ENCODE measurements around the gene ANKRD24. TPM values are rescaled to one million over a fixed set of nuclear protein-coding genes. Genes with fewer than 3 reads are reported as not detected.
"Not testable (repeated sequence)": the region's sequence is repeated elsewhere in the genome, so short reads cannot be mapped to it uniquely, and the experiment has no call there.

The ANKRD24 gene
- total and polyA plus RNA-seq, 3 experiments from 2014 or later, result 0.48 to 0.90 (median 0.89) TPM

GRCh38 chr19:4238831-4239230 is 56.3 kb downstream of the ANKRD24 start:
- no peaks in the 10 kb centered on the region for H3K27me3 ChIP-seq (ENCODE audit: insufficient read depth, low read length, poor library complexity, severe bottlenecking)
- Mint-ChIP-seq H3K4me1 (no peaks in the 10 kb centered on the region), H3K27ac (no peak overlapping the region), H3K27me3 (peaks cover 10 to 11% of the 10 kb centered on the region in 2 donors), H3K9me3 (peaks cover 0 to 8% (median 5%) of the 10 kb centered on the region in 5 donors), H3K4me3 (no peak overlapping the region), H3K36me3 (peaks cover 0 to 4% (median 0%) of the 10 kb centered on the region in 3 donors)
- no peak overlapping the region for H3K27ac ChIP-seq (ENCODE audit: low read depth, low read length)
- no peaks in the 10 kb centered on the region for H3K4me1 ChIP-seq (ENCODE audit: insufficient read depth, low read length)
- no peak for DNase-seq
- H3K4me3 ChIP-seq (ENCODE audit: low read length), result no peak overlapping the region
- CTCF ChIA-PET, result no interaction called here
- POLR2A ChIA-PET, result interaction anchor here (0.7 kb wide), 1 partner anchor 190 kb away, joined by 3 read pairs; no protein-coding TSS in a partner anchor
- H3K9me3 ChIP-seq (ENCODE audit: low read length), result no peaks in the 10 kb centered on the region
- H3K36me3 ChIP-seq (ENCODE audit: insufficient read depth, low read length), result no peaks in the 10 kb centered on the region

- Mint-ChIP-seq H3K27me3 (peaks cover 4 to 5% of the 10 kb centered on the region in 2 donors), H3K27ac (no peak overlapping the region), H3K4me3 (no peak overlapping the region), H3K4me1 (peaks cover 4 to 6% (median 5%) of the 10 kb centered on the region in 3 donors), H3K9me3 (peaks cover 0 to 8% (median 5%) of the 10 kb centered on the region in 5 donors), H3K36me3 (peaks cover 0 to 4% (median 1%) of the 10 kb centered on the region in 3 donors)
- DNase-seq, result no peak
- H3K27ac ChIP-seq (ENCODE audit: low read depth, low read length), result no peak overlapping the region
- no peaks in the 10 kb centered on the region for H3K36me3 ChIP-seq (ENCODE audit: insufficient read depth, low read length)
- peaks cover 6% of the 10 kb centered on the region for H3K4me1 ChIP-seq (ENCODE audit: insufficient read depth, low read length)
- no peak overlapping the region for H3K4me3 ChIP-seq (ENCODE audit: low read length)
- H3K9me3 ChIP-seq (ENCODE audit: low read length), result no peaks in the 10 kb centered on the region
- POLR2A ChIA-PET, result no interaction called here
- CTCF ChIA-PET, result interaction anchor here (0.9 kb wide), 1 partner anchor 254 kb away, joined by 5 read pairs; no protein-coding TSS in a partner anchor
- no peaks in the 10 kb centered on the region for H3K27me3 ChIP-seq (ENCODE audit: insufficient read depth, low read length, poor library complexity, severe bottlenecking)
Measured at GRCh38 chr19:4241824-4242430, 59.4 kb downstream of the ANKRD24 start.

GRCh38 chr19:4245938-4246337 is 63.4 kb downstream of the ANKRD24 start:
- CTCF ChIA-PET; H3K27me3 ChIP-seq (ENCODE audit: insufficient read depth, low read length, poor library complexity, severe bottlenecking); H3K27me3 Mint-ChIP-seq; H3K9me3 Mint-ChIP-seq; H3K27ac ChIP-seq (ENCODE audit: low read depth, low read length); H3K4me3 ChIP-seq (ENCODE audit: low read length); DNase-seq; POLR2A ChIA-PET; H3K9me3 ChIP-seq (ENCODE audit: low read length): not testable (repeated sequence)
- Mint-ChIP-seq H3K4me1 (peaks cover 15 to 27% (median 22%) of the 10 kb centered on the region in 3 donors), H3K27ac (peak overlapping the region in 3 of 8 donors; percentile 98 to 99 (median 99)), H3K36me3 (peaks cover 9 to 32% (median 13%) of the 10 kb centered on the region in 3 donors), H3K4me3 (peak overlapping the region in 1 of 7 donors; percentile 11)
- Histone ChIP-seq H3K36me3 (ENCODE audit: insufficient read depth, low read length) (peaks cover 23% of the 10 kb centered on the region), H3K4me1 (ENCODE audit: insufficient read depth, low read length) (peaks cover 17% of the 10 kb centered on the region)

- no peaks in the 10 kb centered on the region for H3K27me3 ChIP-seq (ENCODE audit: insufficient read depth, low read length, poor library complexity, severe bottlenecking)
- peaks cover 7 to 42% (median 18%) of the 10 kb centered on the region in 3 donors for H3K36me3 Mint-ChIP-seq
- H3K4me3 ChIP-seq (ENCODE audit: low read length), result peak within 1 kb of the TSS; percentile 100
- ChIA-PET CTCF (interaction anchor here (0.6 to 1.2 kb wide), 7 partner anchors 9 to 389 kb away, joined by 3 to 6 read pairs (median 3); partner anchors contain the start of gene EEF2), POLR2A (interaction anchor here (0.5 to 1.3 kb wide), 11 partner anchors 18 to 484 kb away, joined by 3 to 9 read pairs (median 4); partner anchors contain the start of genes CHAF1A, EEF2, MPND and MRPL54)
- H3K4me3 Mint-ChIP-seq, result peak within 1 kb of the TSS; percentile 89 to 99 (median 97)
- H3K27me3 Mint-ChIP-seq, result peaks cover 3% of the 10 kb centered on the region in 2 donors
- peaks cover 33% of the 10 kb centered on the region for H3K36me3 ChIP-seq (ENCODE audit: insufficient read depth, low read length)
- H3K27ac Mint-ChIP-seq, result peak within 1 kb of the TSS; percentile 95 to 100 (median 99)
- peaks cover 17% of the 10 kb centered on the region for H3K4me1 ChIP-seq (ENCODE audit: insufficient read depth, low read length)
- H3K9me3 ChIP-seq (ENCODE audit: low read length), result no peaks in the 10 kb centered on the region
- H3K9me3 Mint-ChIP-seq, result peaks cover 0 to 2% (median 2%) of the 10 kb centered on the region in 5 donors
- DNase-seq, result peak; percentile 97 to 99 (median 98)
- H3K27ac ChIP-seq (ENCODE audit: low read depth, low read length), result peak within 1 kb of the TSS; percentile 100
- H3K4me1 Mint-ChIP-seq, result peaks cover 15 to 27% (median 22%) of the 10 kb centered on the region in 3 donors
Measured at GRCh38 chr19:4246767-4247593, 64.5 kb downstream of the ANKRD24 start, which contains the start of gene YJU2. YJU2 (plus strand) TSS chr19:4247080; CDS start chr19:4247147, 67 bp downstream.

DNA sequence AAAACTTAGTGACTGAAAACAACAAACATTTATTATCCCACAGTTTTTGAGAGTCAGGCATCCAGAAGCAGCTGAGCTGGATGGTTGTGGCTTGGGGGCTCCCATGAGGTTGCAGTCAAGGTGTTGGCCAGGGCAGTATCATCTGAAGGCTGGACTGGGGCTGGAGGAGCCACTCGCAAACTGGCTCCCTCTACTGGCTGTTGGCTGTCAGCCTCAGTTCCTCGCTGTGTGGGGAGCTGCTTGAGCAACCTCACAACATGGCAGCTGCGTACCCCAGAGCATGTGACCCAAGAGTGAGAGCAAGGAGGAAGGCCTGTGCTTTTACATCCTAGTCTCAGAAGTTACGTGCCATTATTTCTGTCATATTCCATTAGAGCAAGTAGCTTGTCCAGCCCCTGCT is 74.1 kb downstream of the ANKRD24 start:
- CTCF ChIA-PET, result interaction anchor here (1.1 to 1.2 kb wide), 2 partner anchors 12 to 96 kb away, joined by 3 read pairs; no protein-coding TSS in a partner anchor
- no peak overlapping the region for H3K4me3 ChIP-seq (ENCODE audit: low read length)

DNA sequence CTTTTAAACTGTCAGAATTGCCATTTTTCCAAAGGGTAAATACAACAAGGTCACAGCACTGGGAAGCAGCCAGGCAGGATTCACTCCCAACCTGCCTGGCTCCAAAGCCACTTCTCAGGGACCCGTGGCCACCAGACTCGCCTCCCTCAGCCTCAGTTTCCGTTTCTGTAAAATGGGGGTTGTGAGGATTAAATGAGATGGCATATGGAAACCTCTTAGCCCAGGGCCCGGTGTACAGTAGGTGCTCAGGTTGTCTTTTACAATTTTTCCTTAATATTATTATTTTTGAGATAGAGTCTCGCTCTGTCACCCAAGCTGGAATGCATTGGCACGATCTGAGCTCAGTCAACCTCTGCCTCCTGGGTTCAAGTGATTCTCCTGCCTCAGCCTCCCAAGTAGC is 74.5 kb downstream of the ANKRD24 start:
- no peak overlapping the region for H3K27ac Mint-ChIP-seq
- peaks cover 0 to 1% (median 0%) of the 10 kb centered on the region in 3 donors for H3K4me1 Mint-ChIP-seq
- H3K27ac ChIP-seq (ENCODE audit: low read depth, low read length), result no peak overlapping the region
- no peaks in the 10 kb centered on the region for H3K4me1 ChIP-seq (ENCODE audit: insufficient read depth, low read length)
- no peaks in the 10 kb centered on the region for H3K9me3 ChIP-seq (ENCODE audit: low read length)
- ChIA-PET POLR2A (no interaction called here), CTCF (interaction anchor here (1.5 kb wide), 1 partner anchor 10 kb away, joined by 3 read pairs; no protein-coding TSS in a partner anchor)
- no peak overlapping the region for H3K4me3 ChIP-seq (ENCODE audit: low read length)
- peaks cover 38% of the 10 kb centered on the region for H3K36me3 ChIP-seq (ENCODE audit: insufficient read depth, low read length)
- H3K36me3 Mint-ChIP-seq, result peaks cover 17 to 81% (median 20%) of the 10 kb centered on the region in 3 donors
- H3K4me3 Mint-ChIP-seq, result no peak overlapping the region
- no peaks in the 10 kb centered on the region for H3K27me3 Mint-ChIP-seq
- no peak for DNase-seq
- no peaks in the 10 kb centered on the region for H3K27me3 ChIP-seq (ENCODE audit: insufficient read depth, low read length, poor library complexity, severe bottlenecking)
- peaks cover 0 to 4% (median 0%) of the 10 kb centered on the region in 5 donors for H3K9me3 Mint-ChIP-seq

More for the DNA sequence above, 74.1 kb downstream of the ANKRD24 start:
- peaks cover 0 to 4% (median 0%) of the 10 kb centered on the region in 5 donors for H3K9me3 Mint-ChIP-seq
- Histone ChIP-seq H3K9me3 (ENCODE audit: low read length) (no peaks in the 10 kb centered on the region), H3K4me1 (ENCODE audit: insufficient read depth, low read length) (no peaks in the 10 kb centered on the region), H3K27ac (ENCODE audit: low read depth, low read length) (no peak overlapping the region), H3K36me3 (ENCODE audit: insufficient read depth, low read length) (peaks cover 43% of the 10 kb centered on the region), H3K27me3 (ENCODE audit: insufficient read depth, low read length, poor library complexity, severe bottlenecking) (no peaks in the 10 kb centered on the region)
- peaks cover 17 to 82% (median 20%) of the 10 kb centered on the region in 3 donors for H3K36me3 Mint-ChIP-seq
- H3K4me3 Mint-ChIP-seq, result no peak overlapping the region
- POLR2A ChIA-PET, result no interaction called here
- H3K27ac Mint-ChIP-seq, result no peak overlapping the region
- H3K4me1 Mint-ChIP-seq, result peaks cover 0 to 1% (median 0%) of the 10 kb centered on the region in 3 donors
- no peaks in the 10 kb centered on the region for H3K27me3 Mint-ChIP-seq
- no peak for DNase-seq

DNA sequence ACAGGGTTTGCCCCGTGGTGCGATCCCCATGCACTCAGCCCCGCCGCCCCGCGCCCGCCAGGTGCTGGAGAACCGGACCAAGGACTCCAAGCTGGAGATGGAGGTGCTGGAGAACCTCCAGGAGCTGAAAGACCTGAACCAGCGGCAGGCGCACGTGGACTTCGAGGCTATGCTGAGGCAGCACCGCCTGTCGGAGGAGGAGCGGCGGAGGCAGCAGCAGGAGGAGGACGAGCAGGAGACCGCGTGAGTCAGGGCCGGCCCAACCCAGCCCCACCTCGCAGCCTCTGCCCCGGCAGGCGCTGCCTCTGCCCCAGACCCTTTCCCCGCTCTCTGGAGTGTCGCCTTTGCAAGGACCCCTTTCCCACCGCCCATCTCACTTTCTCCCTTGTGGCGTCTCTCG is 75.7 kb downstream of the ANKRD24 start:
- peaks cover 0 to 4% (median 0%) of the 10 kb centered on the region in 5 donors for H3K9me3 Mint-ChIP-seq
- peaks cover 16 to 81% (median 17%) of the 10 kb centered on the region in 3 donors for H3K36me3 Mint-ChIP-seq
- H3K4me3 Mint-ChIP-seq, result no peak overlapping the region
- no peak for DNase-seq
- CTCF ChIA-PET, result interaction anchor here (1.5 kb wide), 1 partner anchor 8 kb away, joined by 3 read pairs; no protein-coding TSS in a partner anchor
- Histone ChIP-seq H3K27me3 (ENCODE audit: insufficient read depth, low read length, poor library complexity, severe bottlenecking) (no peaks in the 10 kb centered on the region), H3K4me3 (ENCODE audit: low read length) (no peak overlapping the region), H3K36me3 (ENCODE audit: insufficient read depth, low read length) (peaks cover 32% of the 10 kb centered on the region), H3K27ac (ENCODE audit: low read depth, low read length) (no peak overlapping the region), H3K4me1 (ENCODE audit: insufficient read depth, low read length) (no peaks in the 10 kb centered on the region), H3K9me3 (ENCODE audit: low read length) (no peaks in the 10 kb centered on the region)
- POLR2A ChIA-PET, result no interaction called here
- no peak overlapping the region for H3K27ac Mint-ChIP-seq
- peaks cover 0 to 1% (median 0%) of the 10 kb centered on the region in 3 donors for H3K4me1 Mint-ChIP-seq
- no peaks in the 10 kb centered on the region for H3K27me3 Mint-ChIP-seq

All from CD8-positive, alpha-beta memory T cell (primary cell).